ENCODE results near the gene POLR1D.

The POLR1D gene, protein sequence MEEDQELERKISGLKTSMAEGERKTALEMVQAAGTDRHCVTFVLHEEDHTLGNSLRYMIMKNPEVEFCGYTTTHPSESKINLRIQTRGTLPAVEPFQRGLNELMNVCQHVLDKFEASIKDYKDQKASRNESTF

DNA sequence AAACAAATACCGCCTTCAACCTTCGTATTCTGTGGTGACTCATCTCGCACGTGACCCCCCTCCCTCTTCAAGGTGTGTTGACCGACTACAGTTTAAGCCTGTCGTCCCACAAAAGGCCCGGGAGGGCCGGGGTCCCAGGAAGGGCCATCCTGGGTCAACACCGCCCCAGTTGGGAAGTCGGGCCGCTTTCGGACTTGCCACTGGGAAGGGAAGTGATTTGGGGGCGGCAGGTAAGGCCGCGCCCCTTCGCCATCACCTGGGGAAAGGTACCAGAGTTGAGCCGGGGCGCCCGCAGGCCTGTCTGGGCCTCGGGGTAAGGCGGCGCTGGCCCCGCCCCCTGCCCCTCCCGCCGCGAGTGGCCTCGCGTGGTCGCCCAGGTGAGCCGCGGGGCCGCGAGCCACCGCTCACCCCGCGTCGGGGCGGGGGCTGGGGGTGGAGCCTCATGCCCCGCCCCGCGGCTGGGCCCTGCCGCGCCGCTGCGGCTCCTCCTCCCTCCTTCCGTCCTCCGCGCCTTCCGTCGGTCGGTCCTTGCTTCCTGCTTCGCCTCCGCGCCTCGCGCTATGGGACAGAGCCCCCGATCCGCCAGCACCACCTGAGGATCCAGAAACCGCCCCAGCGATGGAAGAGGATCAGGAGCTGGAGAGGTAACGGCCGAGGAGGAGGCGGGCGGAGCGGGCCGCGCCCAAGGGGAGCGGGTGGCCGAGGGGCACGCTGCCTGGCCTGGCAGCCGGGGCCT is at the start of gene POLR1D:
Gene POLR1D (plus strand): TSS at position 527 of the 736 bp plus-strand sequence. CDS start 92 bp downstream, at position 619.
- peak; percentile 65 for DNase-seq

DNA sequence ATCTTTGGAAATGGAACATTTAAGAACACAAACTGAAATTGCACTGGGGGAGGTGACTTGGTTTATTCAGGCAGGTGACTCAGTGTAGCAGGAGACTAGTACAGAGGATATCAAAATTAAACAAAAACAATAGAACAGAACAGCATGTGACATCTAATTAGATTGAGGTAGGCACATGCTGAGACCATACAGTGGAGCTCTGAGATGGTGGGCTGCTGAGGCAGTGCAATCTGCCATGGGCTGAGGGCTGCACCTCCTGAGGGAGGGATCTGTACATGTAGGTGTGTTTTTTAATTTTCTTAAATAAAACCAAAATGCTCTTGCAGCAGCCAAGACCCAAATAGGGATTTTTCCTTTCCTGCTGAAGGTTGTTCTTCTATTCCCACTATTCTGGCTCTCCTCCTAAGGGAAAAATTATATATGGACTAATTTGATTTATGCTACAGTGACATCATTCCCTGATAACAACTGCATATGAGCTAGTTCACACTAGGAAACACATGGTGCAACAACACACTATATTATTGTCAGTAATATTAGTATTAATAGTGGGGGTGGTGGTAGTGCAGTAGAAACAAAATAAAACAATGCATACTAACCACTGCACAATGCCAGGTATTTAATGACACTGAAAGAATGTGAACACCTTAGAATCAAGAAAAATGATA is 49.3 kb upstream of the POLR1D start:
- DNase-seq: no peak

DNA sequence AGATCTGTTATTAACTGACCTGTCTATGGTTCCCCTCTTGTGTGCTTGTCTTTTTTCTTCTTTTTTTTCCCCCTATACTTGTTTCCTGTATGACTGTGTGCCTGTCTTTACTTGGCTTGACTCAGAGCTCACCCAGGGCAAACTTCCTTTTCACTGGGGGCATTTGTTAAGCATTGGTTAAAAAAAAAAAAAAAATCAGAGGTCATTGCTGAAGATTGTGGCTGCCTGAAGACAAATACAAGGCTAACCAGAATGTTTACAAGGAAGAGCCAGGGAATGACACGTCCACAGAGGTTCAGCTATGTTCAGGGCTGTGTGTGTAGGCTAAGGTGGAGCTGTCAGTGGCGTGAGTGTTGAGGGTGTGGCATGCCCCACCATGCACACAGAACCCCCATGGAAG is 48.4 kb upstream of the POLR1D start:
- no peak for DNase-seq

DNA sequence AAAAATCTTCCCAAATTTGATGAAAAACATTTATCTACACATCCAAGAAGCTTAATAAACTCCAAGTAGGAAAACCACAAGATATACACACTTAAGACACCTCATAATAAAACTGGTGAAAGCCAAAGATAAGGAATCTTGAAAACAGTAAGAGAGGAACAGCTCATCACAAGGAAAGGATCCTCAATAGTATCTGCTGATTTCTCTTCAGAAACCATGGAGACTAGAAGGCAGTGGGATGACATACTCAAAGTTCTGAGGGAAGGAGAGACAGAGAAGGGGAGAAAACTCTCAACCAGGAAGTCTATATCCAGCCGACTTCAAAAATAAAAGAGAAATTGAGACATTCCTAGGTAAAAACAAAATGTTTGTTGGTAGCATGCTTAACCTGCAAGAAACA is 47.0 kb upstream of the POLR1D start:
- DNase-seq: no peak

DNA sequence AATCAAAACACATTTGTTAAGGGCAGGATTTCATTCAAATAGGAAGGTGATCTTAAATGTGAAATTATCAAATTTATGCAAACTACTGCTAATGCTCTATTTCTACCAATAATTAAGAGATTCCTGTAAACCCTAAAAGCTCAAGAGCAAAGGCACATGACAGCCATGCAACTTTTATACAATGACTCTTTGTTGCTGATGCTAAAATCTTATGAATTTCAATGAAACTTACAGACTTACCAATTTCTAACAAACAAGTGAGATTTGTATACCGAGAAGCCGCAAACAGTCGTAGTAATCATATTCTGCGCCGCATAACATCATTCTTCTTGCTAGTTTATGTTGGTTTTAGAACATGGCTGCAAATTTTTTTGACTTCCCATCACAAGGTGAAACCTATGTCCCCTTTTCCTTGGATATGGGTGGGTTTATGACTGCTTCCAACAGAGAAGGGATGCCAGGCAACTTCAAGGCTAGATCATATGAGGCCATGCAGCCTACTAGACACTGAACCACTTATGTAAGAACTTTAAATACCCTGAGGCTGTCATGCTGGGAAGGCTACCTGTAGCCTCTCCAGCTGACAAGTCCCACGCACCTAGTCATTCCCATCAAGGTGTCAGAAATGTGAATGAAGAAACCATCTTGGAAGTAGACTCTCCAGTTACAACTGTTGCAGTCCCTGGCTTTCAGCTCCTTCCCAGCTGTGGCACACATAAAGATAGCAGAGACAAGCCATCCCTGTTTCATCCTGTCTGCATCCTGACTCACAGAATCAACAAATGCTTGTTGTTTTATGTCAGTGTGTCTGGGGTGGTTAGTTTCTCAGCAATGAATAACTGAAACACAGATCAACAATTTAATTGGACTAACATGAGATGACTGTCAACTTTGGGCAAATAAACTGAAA is 43.3 kb upstream of the POLR1D start:
- DNase-seq: no peak

DNA sequence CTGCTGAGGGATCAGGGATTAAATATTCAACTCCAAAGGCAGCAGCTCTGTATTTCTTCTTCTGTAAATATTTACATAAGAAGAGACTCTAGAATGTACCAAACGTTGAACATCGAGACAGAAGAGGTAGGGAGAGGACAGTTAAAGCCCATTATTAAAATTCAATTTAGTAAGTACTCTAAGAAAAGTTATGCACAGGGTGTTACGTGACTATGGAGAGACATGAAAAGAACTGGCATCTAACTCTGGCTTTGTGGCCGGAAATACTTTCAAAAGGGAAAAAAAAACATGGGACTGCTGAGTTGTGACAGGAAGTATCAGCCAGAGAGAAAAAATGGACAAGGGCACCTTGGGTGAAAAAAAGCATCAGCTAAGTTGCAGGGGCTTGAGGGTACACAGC is 38.0 kb upstream of the POLR1D start:
- no peak for DNase-seq

DNA sequence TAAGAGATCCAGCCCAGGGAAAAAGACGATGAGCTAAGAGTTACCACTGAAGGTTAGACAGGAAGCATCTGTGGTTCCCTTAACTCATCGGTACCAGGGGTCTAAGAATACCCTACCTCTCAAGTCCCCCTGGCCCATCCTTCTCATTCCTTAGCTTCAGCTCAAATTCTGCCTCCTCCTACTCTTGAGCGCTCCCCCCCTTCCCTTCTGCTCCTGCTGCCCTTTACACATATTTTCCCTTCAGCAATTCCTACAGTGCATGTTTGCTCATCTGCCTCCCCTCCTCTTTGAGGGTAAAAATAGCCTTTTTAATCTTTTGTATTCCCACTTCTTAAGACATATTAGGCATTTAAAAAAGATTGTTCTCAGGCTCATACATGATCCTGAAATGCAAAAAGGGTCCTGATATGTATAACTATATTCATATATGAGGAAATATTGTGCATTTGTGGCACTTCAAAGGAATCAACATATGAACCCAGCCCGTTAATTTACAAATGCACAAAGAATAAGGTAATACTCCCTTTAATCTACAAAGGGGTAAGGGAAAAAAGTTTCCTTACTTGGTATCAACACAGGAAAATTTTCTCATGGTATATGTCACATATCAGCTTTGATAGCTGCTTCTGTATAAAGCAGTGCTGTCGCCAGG is 34.5 kb upstream of the POLR1D start:
- no peak for DNase-seq

DNA sequence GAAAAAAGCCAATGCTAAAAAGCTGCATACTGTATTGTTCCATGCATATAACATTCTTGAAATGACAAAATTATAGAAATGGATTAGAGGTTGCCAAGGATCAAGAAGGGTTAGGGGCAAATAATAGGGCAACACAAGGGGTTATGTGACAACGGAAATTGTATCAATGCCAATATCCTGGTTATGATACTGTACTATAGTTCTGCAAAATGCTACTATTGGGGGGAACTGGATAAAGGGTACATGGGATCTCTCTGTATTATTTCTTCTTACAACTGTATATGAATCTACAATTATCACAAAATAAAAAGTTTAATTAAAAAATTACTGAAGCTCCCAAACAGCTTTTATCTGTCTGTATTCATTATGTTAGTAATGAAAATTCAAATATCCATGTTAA is 33.3 kb upstream of the POLR1D start:
- no peak for DNase-seq

DNA sequence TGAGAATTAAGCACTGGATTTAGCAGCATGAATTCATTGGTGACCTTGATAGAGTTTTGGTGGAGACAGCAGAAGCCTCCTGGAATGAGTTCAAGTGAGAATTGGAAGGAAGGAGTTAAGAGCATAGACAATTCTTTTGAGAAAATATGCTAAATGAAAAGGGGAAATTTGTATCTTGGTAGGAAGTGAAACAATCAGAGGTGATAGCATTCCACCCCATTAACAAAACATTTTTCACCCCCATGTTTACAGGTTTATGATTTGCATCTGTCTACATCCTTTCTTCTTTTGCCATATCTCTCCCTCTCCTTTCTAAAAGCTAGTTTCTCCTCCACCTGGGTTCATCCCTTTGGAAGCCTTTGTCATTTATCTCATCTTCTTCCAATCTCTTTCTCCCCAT is 28.8 kb upstream of the POLR1D start:
- DNase-seq: no peak

DNA sequence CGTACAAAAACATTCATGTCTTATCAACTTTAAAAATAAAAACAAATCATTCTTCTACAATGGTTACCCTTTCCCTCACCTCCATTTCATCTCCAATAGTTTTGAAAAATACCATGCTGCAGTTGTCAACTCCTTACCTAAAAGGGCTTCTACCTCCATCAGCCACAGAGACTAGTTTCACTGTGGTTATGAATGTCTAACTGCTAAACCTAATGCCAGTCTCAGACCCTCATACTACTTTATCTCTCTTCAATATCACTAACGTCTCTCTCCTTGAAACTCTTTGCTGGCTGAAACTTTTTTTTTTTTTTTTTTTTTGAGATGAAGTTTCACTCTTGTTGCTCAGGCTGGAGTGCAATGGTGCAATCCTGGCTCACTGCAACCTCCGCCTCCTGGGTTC is 28.4 kb upstream of the POLR1D start:
- no peak for DNase-seq

DNA sequence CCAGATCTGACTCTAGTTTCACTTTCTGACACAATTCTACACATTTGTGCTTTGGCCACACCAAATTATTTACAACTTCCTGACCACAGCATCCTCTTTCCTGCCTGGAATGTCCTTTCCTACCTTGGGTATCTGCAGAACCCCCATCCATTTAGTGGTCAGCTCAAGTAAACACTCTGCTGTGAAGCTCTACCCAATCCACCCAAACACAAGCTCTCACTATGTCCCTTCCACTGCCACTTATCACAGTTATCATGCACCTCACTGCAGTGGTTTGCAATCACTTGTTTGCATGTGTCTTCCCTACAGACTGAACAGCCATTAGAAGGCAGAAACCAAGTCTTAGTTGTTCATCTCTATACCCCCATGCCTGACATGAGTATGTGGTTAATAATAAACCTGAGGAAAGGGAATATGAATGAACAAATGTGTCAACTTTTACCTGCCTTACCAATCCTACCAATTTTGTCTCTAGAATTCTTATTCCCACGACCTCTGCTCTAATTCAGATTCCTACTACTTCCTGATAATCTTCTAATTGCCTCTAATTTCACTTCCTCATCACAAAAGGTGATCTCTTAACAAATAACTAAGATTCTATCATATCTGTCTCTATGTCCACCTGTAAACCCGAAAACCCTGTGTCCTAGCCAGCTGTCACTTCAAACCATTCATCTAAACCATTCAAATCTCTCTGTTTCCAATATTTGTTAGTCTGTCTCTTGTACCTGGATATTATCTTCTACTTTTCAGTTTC is 26.5 kb upstream of the POLR1D start:
- DNase-seq: no peak

DNA sequence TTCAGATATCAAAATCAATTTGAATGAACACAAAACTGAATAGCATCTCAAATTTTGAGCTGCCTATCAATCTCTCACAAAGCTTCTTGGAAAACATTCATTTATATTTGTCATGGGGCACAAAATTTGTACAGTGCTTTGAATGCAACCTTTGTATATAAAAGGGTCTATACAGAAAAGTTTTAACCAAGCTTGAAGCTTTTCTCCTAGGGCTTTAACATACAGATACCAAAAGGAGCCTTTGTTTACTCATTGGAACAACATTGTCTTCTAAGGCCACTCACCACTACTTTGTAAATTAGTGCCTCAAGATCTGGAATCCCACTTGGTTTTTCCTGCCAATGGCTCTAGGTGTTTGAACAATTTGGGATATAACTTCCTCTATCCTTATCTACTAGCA is 22.6 kb upstream of the POLR1D start:
- no peak for DNase-seq

DNA sequence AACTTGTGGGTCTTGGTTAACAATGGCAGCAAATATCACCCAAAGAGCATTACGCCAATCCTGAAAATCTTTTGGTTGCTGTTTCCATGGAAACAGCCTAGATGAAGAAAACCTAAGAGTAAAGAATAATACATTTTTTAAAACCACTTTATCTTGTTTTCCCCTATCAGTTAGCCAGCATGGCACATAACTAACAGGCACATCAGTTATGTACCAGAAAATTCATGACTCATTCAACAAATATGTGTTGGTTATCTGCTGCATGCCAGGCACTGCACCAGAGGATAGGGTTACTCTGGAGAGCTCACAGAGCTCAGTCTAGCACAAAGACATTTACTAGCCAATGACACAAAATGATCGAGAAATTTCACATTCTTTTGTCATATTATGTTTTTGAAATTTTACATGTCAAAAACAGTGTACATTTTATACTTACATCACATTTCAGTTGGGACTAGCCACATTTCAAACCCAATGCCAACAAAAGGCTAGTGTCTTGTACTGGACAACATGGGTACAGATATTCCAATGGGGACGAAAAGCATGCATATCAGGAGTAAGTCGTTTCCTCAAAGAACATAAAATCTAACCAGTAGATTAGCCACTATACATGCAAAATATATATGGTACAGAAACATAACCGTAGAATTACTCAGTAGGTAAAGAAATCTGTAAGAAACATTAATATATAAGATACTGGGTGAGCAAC is 21.7 kb upstream of the POLR1D start:
- no peak for DNase-seq

DNA sequence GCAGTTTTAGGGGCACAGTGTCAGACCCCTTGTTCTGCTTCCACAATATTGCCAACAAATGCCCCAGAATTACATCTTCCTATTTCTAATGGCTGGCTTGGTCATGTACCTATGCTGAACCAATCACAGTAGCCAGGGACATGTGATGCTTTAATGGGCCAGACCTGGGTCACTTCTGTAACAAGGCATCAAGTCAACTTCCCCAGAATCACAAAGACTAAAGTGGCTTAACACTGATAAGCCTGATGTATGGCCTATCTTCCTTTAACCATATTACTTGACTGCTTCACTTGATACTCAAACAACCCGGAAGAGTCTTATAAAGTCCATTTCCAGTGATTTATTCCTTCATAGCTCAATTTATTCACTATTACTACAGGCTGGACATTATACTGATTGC is 21.0 kb upstream of the POLR1D start:
- no peak for DNase-seq

DNA sequence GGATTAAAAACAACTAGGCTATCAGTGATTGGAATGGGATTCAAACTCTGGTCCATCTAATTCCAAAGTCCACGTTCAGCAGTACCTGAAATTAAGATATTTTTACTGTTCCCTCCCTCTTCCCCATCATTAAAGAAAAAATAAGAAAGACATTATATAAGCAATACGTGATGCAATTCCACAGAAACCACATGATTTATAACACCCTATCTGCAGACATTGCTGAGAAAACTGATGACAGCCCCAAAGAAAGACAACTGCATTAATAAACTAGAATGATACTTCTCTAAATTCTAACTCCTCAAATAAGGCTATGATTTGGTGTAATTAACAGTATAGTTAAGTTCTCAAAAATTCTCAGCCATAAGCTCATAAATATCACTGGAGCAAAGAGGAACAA is 20.5 kb upstream of the POLR1D start:
- DNase-seq: no peak

DNA sequence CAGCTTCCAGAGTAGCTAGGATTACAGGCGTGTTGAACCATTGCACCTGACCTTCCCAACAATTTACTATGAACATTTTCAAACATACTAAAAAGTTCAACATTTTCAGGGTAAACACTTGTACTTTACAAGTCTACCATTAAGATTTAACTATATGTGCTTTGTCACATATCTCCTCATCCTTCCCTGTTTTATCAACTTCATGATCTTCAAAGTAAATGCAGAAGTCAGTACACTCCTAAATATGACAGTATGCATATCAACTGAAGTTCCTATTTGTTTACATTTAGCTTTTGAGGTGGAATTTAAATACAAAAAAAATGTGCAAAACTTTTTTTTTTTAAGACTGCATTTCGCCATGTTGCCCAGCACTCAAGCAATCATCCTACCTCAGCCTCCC is 19.9 kb upstream of the POLR1D start:
- DNase-seq: no peak

DNA sequence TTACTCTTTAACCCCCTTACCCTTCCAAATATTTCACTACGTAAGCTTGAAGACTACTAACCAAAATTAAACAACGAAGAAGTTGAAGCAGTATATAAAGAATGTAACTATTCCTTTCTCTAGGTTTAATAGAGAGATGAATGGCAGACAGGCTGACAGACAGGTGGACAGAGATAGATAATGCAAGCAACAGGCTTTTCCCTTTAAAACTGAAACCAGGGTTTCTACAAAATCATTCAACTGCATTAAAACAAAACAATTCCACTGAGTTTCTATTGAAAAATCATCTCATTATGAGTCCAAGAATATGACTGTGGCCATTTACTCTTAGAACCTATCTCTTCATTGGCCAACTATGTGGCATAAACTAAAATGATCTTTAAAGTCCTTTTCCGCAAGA is 16.6 kb upstream of the POLR1D start:
- no peak for DNase-seq

DNA sequence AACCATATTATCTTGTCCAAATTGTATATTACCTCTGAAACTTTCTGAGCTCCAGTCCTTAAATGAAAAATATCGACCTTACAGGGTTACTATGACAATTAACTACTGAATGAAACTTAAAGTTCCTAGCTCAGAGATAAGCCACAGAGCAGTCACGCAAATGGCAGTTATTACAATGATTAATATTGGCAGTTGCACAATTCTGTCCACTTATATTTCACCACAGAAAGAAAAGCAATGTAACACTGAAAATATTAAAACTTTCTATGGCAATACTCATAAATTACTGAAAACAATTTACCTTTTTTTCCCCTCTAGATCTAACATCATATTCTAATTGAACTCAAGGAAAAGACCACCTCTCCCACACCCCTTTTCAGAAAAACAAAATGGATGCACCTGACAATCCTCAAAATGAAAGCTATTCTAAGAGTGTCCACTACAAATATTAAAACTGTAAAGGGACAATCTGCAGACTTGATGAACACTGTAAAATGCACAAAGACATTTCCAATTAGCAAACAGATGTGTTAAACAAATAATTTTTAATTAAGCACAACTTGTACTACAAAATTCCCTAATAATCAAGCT is 16.0 kb upstream of the POLR1D start:
- DNase-seq: no peak

DNA sequence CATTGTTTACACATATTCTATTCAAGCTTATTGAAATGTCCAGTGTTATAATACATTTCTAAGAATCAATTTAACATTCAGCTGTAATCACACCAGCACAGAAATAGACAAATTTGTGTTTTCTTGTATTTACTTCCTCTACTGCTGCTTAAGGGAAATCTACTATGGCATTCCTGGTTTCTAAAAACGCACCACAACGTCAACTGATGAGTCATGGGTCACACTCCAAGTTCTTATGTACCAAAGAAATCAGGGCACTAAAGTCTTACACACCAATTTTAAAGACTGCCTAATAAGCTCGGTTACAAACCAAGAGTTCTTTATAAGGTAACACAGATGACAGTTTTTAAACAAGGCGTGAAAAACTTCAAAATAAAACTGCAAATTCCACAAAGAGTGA is 14.6 kb upstream of the POLR1D start:
- DNase-seq: no peak

DNA sequence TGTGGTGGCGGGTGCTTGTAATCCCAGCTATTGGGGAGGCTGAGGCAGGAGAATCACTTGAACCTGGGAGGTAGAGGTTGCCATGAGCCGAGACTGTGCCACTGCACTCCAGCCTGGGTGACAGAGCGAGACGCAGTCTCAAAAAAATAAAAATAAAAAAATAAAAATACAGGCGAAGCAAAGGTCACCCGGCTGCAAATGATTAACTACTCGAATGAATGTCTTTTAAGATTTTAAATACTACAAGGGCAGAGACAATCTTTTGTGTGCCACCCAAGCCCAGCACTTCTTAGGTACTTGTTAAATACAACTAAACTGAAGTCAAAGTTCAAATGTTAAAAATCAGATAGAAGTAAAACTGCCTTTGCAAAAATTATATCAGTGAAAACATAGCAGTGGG is 8.1 kb upstream of the POLR1D start:
- no peak for DNase-seq

DNA sequence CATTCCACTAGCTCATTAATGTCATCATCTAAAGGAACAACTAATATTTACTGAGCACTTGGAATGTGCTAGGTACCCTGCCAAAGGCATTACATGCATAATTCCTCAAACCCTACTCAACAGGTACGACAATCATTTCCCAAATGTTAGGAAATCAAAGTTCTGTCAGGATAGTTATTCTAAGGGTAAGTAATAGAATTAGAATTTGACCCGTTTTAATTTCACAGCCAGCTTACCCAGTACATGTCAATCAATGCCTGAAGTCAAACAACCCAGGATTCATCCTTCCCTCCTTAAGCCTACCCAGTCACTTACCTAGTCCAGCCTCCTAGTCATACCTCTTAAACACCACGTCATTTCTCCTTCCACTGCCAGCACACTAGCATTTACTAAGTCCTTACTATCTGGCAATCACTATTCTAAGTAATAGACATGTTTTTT is 3.8 kb upstream of the POLR1D start:
- no peak for DNase-seq
